ENCODE results near the gene DHRS9.

DHRS9 gene

GRCh38 chr2:169065422-169065821 is 3.9 kb upstream of the DHRS9 start:
- no peak for DNase-seq (ENCODE audit: extremely low spot score)
- POLR2A ChIA-PET: no interaction called here
- no peak for TF ChIP-seq CTCF (IDR thresholded peaks at IDR 0.05; ENCODE audit: control extremely low read depth, extremely low read depth, low read depth, missing control alignments)
- CTCF ChIA-PET: interaction anchor here (0.8 to 1.6 kb wide), 3 partner anchors 8 to 30 kb away, joined by 3 to 5 read pairs (median 3); no protein-coding TSS in a partner anchor

GRCh38 chr2:169065864-169066517 is 3.4 kb upstream of the DHRS9 start:
- POLR2A ChIA-PET: no interaction called here
- DNase-seq (ENCODE audit: extremely low spot score): no peak
- TF ChIP-seq CTCF (IDR thresholded peaks at IDR 0.05; ENCODE audit: control extremely low read depth, extremely low read depth, low read depth, missing control alignments): no peak
- CTCF ChIA-PET: interaction anchor here (0.6 to 1.6 kb wide), 4 partner anchors 9 to 66 kb away, joined by 3 to 5 read pairs (median 3); no protein-coding TSS in a partner anchor

GRCh38 chr2:169066897-169067296 is 2.5 kb upstream of the DHRS9 start:
- TF ChIP-seq CTCF (IDR thresholded peaks at IDR 0.05; ENCODE audit: control extremely low read depth, extremely low read depth, low read depth, missing control alignments): no peak
- ChIA-PET POLR2A (no interaction called here), CTCF (interaction anchor here (1.3 kb wide), 1 partner anchor 12 kb away, joined by 3 read pairs; no protein-coding TSS in a partner anchor)
- DNase-seq (ENCODE audit: extremely low spot score): no peak

GRCh38 chr2:169069833-169070232 is 470 bp downstream of the DHRS9 start:
- CTCF ChIA-PET: interaction anchor here (1.0 kb wide), 1 partner anchor 12 kb away, joined by 4 read pairs; no protein-coding TSS in a partner anchor
- POLR2A ChIA-PET: no interaction called here
- DNase-seq (ENCODE audit: extremely low spot score): no peak
- TF ChIP-seq CTCF (IDR thresholded peaks at IDR 0.05; ENCODE audit: control extremely low read depth, extremely low read depth, low read depth, missing control alignments): no peak

- no peak for TF ChIP-seq CTCF (IDR thresholded peaks at IDR 0.05; ENCODE audit: control extremely low read depth, extremely low read depth, low read depth, missing control alignments)
- POLR2A ChIA-PET: no interaction called here
- CTCF ChIA-PET: no interaction called here
- DNase-seq (ENCODE audit: extremely low spot score): no peak
Observed at GRCh38 chr2:169071455-169071854, 2.1 kb downstream of the DHRS9 start.

- TF ChIP-seq CTCF (IDR thresholded peaks at IDR 0.05; ENCODE audit: control extremely low read depth, extremely low read depth, low read depth, missing control alignments): no peak
- CTCF ChIA-PET: no interaction called here
- DNase-seq (ENCODE audit: extremely low spot score): no peak
- POLR2A ChIA-PET: no interaction called here
Observed at GRCh38 chr2:169072163-169072925, 3.0 kb downstream of the DHRS9 start.
